GM21717 (cell line): ENCODE results near the gene HID1.

ENCODE experiments used
- ATAC-seq: cut with Tn5 transposase; IDR thresholded peaks from one replicate; pipeline ENCODE4 v1.9.1; 2021; ENCODE audit warnings: mild to moderate bottlenecking, moderate library complexity; ENCODE audit not compliant: unreplicated experiment

The HID1 gene

GRCh38 chr17:74950207-74950606, 22.4 kb downstream of the HID1 start:
- no peak for ATAC-seq

- ATAC-seq, result no peak
These were observed 23.0 kb downstream of the HID1 start for GRCh38 chr17:74949455-74950115.

- ATAC-seq, result no peak
These were observed 25.4 kb downstream of the HID1 start for GRCh38 chr17:74947041-74947754.

GRCh38 chr17:74946641-74947040, 25.9 kb downstream of the HID1 start:
- no peak for ATAC-seq

GRCh38 chr17:74945543-74945942, 27.0 kb downstream of the HID1 start:
- no peak for ATAC-seq

GRCh38 chr17:74943808-74944522, 28.6 kb downstream of the HID1 start:
- no peak for ATAC-seq

GRCh38 chr17:74941128-74941725, 31.3 kb downstream of the HID1 start:
- no peak for ATAC-seq

- no peak for ATAC-seq
These were observed 33.0 kb downstream of the HID1 start for GRCh38 chr17:74939534-74939933.

- ATAC-seq, result no peak
These were observed 34.2 kb downstream of the HID1 start for GRCh38 chr17:74938194-74938950.

- no peak for ATAC-seq
These were observed 35.2 kb downstream of the HID1 start for GRCh38 chr17:74937064-74938051.

- no peak for ATAC-seq
These were observed 36.1 kb downstream of the HID1 start for GRCh38 chr17:74936470-74936799.

GRCh38 chr17:74935585-74936469, 36.7 kb downstream of the HID1 start, which contains the start of gene OTOP3:
TSS of gene OTOP3 (plus strand) at chr17:74935898. CDS start at chr17:74935922, 24 bp downstream.
- no peak for ATAC-seq

- ATAC-seq, result no peak
These were observed 37.5 kb downstream of the HID1 start for GRCh38 chr17:74935048-74935447.

- no peak for ATAC-seq
These were observed 42.0 kb downstream of the HID1 start for GRCh38 chr17:74930535-74931036.

GRCh38 chr17:74928786-74929185, 43.8 kb downstream of the HID1 start:
- no peak for ATAC-seq

GRCh38 chr17:74925242-74925641, 47.3 kb downstream of the HID1 start:
- no peak for ATAC-seq

- no peak for ATAC-seq
These were observed 48.2 kb downstream of the HID1 start, which contains the start of gene OTOP2 for GRCh38 chr17:74924250-74924948. TSS of gene OTOP2 (plus strand) at chr17:74924273. CDS start at chr17:74924633, 360 bp downstream.
